Measurements from ENCODE around the gene POC5.

POC5 gene

DNA sequence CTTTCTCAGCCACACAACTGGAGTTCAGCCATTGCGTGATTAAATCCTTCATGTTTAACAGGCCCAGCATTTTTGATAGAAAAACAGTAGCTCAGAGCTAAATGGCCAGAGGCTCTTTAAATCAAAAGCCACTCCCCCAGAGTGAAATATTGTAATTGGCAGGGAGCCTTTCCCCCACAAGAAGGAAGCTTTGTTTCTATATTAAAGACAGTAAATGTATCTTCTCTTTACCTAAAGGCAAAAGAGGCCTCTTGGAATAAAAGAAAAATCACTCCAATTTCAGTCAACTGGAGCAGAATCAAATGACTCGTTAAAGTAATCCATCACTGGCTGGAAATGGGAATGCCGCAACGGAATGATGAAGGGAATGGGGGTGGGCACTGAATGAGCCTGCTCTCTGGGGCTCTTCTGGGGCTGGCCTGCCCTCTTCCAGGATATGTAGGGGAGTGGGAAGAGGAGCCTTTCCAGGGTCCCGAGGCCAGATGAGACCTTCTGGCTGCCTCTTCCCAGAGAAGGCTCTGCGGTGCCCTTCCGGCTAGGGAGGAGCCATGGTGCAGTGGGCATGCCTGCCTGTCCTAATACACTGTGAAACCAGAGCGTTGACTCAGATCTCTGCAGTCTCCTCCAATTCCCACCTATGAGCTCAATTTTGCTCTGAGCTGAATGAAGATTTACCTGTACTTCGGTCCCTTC, 60.8 kb downstream of the POC5 start:
- DNase-seq = no peak

DNA sequence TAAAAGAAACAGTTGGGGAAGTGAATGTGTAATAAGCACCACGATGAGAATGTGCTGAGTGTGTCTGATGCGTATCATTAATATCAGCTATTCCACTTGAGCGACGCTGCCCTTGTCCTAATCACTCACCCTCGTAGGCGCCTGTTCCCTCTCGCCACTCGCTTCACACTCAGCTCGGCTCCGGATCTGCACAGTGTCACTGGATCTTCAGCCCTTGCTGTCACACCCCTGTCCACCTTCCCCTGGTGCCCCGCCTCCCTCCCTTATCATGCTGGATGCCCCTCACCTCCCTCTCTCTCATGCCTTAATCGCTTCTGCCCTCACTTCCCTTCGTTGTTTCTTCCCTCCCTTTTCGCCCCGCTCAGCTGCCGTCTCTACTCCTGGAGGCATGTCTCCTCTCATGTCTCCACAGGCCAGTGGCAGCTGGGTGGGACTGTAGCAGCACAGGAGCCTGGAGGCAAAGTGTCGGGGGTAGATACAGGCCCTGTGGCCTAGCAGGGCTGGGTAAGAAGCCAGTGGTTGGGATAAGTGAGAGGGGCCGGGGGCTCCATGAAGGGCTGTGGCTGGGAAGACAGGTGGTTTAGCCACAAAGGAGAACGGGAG, 62.4 kb downstream of the POC5 start:
- no peak for DNase-seq

DNA sequence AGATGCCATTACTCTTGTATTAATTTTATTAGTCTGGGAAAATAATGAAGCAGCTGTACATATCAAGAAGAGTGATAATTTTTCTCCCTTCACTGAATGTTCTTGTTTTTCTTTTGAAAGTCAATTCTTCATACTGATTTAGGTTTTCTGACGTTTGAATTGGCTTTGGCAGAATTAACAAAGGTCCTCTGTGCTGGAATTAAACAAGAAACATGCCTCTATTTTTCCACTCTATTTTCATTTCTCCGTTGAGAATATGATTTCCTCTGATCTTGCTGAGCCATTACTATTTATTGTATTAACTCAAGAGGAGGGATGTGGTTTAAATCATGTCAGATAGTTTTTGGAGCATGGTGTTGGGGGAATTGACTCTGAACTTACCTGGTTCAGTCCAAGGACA, 63.7 kb downstream of the POC5 start:
- no peak for DNase-seq

DNA sequence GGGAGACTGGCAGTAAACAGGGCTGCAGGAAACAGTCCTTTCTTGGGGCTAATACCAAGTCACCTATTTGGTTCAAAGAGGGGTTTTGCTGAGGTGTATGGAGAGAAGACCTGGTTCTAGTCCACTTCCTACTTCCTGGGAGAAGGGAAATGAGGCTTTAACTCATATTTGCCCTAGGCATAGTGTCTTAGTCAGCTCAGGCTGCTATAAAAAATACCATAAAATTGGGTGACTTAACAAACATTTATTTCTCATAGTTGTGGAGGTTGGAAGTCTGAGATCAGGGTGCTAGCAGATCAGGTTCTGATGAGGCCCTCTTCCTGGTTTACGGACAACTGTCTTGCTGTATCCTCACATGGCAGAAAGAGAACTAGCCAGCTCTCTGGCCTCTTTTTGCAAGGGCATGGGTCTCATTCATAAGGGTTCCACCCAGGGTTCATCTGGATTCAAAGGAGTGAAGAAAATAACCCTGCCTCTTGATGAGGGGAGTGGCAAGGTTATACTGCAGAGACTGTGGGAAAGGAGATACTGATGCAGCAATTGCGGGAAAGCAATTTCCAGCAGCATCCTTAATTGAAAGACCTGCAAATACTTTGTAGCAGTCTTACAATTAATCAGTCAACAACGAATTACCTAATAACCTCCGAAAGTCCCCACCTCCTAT, 65.5 kb downstream of the POC5 start:
- DNase-seq = no peak

DNA sequence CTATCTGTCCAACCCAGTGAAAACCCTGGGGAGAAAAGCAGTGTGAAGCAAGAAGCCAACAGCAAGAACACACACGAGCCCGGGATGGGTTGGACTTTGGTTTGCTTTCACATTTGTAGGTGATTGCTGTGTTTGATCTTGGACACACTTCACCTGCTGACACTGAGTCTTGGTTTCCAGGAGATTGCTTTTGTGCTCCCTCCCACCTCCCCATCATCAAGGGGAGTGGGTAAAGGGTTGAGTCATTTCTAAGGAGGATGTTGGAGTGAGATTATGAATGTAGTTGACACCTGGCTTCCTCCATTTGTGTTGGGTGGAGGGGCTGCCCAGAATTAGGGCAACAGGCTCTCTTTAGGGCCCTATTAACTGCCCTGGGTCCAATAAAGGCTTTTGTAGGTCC, 68.5 kb downstream of the POC5 start:
- DNase-seq = no peak

DNA sequence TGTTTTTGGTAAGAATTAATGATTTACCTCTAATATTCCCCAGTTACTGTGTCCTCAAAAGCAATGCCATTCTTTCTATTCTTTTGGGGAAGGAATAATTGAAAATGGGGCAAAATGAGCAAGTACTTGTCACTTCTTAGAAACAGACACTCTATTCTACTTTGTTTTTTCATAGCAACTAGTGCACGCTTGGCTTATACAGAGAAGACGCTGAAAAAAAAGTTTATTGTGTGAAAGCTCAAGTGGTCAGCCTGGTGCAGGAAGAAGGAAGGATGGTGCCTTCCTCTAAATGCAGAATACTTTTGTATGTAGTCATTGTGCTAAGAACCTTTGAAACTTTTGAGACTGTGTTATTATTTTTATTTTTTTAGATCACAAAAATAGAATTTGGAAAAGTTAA, 76.4 kb downstream of the POC5 start:
- DNase-seq = no peak

DNA sequence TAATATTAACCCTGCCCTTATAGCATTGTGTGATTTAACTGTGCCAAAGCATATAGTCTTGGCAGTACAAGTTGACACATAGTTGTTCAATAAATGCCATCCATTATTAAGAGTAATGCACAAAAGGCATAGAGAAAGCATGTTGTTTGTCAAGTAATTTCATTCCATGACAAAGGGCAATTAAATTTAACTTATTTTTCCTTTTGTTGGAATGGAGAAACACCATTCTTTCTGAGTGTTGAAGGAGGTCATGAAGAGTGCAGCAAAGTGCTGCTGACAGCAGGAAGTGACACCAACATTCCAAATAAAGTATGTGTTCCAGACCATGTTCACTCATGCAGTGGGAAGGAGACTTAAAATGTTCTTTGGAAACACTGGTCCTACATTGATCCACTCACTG, 76.8 kb downstream of the POC5 start:
- DNase-seq = no peak

DNA sequence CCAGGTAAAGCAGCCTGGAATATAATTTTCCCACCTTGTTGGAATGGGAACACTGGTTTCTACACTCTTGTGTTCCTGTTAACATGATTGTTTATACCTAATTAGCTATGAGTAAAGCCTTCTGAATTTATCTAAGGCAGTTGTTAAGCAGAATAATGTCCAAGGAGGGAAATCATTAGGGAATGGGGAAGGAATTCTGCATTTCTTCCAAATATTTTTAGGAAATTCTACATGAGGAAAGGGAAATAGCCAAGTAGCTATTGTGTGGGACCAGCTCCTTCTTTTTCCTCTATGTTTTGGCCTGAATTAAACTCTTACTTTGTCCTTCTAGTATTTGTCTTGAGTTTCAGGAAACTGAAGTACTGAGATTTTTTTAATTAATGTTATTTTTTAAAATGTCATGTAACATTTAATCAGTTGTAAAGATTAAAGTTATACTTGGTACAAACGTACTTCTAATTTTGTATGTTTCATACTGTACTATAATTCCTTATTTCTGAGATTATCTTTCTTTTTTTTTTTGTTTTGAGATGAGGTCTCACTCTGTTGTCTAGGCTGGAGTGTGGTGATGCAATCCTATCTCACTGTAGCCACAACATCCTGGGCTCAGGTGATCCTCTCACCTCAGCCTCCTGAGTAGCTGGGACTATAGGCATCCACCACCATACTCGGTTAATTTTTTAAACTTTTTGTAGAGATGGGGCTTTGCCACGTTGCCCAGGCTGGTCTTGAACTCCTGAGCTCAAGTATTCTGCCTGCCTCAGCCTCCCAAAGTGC, 77.5 kb downstream of the POC5 start:
- no peak for DNase-seq

DNA sequence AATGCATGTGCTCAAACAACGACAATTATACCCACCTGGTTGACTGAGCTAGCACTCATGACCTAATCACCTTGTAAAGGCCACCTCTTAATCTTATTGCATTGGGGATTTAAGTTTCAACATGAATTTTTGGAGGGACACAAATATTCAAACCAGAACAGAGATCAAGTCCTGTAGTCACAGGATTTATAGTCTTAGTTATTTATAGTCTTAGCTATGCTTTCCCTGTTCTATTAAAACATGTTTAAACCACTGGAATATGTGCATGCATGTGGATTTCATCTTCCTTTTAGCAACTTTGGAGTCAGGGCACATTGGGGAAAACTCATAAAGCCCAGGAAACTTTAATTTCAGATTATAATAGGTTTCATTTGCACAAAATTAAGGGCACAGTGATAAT, 79.3 kb downstream of the POC5 start:
- DNase-seq = no peak

DNA sequence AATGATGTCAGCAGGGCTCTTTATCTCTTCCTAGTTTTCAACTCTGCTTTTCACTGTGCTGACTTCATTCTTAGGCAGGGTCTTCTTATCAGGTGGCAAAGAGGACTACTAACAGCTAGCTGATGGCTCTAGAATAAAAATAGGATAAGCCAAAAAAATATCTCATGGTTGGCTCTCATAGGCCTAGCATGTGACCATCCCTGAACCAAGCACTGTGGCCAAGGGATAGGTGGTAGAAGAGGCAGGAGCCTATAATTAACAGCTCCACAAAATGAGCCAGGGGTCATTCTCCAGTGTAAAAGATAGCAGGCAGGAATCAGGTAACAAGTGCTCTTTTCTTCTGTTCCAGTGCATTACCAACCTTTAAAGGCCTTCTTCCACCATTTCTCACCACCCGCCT, 84.9 kb downstream of the POC5 start:
- no peak for DNase-seq

DNA sequence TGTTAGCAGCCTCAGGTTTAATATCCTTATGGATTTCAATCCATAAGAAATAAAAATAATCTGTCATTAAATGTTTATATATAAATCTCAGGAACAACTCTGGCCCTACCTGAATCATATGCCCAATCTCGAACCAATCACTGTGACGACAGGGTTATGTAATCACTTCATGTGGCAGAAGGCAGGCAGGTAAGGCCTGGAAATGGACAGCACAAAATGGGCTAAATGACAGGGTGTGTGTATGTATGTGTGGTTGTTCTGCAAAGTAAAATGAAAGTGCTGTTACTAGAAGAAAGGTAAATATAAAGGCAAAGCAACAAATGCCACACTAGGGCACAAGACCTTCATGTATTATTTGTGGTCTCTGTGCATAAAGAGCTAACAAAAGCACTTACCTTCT, 86.4 kb downstream of the POC5 start:
- no peak for DNase-seq

DNA sequence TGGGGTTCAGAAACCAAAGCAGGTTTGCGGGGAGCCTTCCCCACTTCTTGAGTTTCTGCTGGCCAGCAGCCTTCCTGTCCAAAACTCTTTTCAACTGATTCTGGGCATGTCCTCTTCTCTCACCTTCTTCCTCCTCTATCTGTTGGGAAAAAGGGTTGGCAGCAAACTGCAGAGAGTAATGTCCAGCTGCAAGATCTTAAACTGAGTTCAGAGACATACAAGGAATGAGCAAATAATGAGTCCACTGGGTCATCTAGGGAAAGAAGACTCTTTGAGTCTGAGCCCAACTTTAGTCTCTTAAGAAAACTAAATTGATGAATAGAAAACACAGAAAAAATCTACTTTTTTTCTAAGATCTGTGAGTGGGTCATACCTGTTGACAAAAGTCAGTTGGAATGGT, 89.4 kb downstream of the POC5 start:
- no peak for DNase-seq

DNA sequence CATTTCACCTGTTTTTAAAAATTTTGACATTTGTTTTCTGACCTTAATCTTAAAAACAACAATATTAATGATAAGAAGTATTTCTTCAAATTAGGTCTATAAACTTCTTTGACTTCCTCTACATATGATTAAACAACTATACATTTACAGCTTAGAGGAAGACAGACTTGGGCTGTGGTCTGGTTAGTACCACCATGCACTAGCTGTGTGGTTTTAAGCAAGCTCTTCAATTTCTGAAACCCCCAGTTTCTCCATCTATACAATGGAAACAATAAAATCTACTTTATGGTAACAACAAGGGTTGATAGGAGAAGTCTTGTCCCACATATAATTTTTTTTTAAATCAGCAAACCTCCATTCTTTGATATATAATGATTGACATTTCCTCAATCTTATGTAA, 90.3 kb downstream of the POC5 start:
- DNase-seq = no peak

All from CD4-positive, alpha-beta T cell treated with Interleukin-17A for 1 hour (primary cell).